HepG2 (cell line): Measurements from ENCODE around the gene TMEM198. TPM values are rescaled to one million over a fixed set of nuclear protein-coding genes. Genes with fewer than 3 reads are reported as not detected.

Experiments used
- BCL6 ChIP-seq: IDR thresholded peaks from 2 replicates; pipeline ENCODE4 v1.6.1; 2016; ENCODE audit warnings: missing genetic modification reagents, missing compliant biosample characterization
- FOSL1 ChIP-seq: sonication (generic); formaldehyde crosslinking; IDR thresholded peaks from 2 replicates; pipeline ENCODE4 v1.9.0; 2021; ENCODE audit warnings: missing genetic modification reagents, borderline replicate concordance
- FOXK2 ChIP-seq: fragments of 450-650 bp; IDR thresholded peaks from 2 replicates; pipeline ENCODE4 v1.6.1; 2016
- HNF4G ChIP-seq, 2 experiments: sonication (generic) in 1 of 2; formaldehyde crosslinking in 1 of 2; IDR thresholded peaks; 2 replicates each; pipeline versions ENCODE4 v1.4.0 to v1.6.1; 2011 to 2020; ENCODE audit warnings: borderline replicate concordance in 2 of 2, low read depth in 2 of 2, mild to moderate bottlenecking in 2 of 2, low read length in 1 of 2, missing genetic modification reagents in 1 of 2, moderate library complexity in 1 of 2
- KMT2B ChIP-seq: IDR thresholded peaks from 2 replicates; pipeline ENCODE4 v1.6.1; 2016; ENCODE audit warnings: missing genetic modification reagents, missing compliant biosample characterization
- MTF2 ChIP-seq: sonication (generic); formaldehyde crosslinking; IDR thresholded peaks from 2 replicates; pipeline ENCODE4 v1.5.0; 2020; ENCODE audit warnings: missing genetic modification reagents, borderline replicate concordance
- RCOR2 ChIP-seq: IDR thresholded peaks from 2 replicates; pipeline ENCODE4 v1.6.1; 2016; ENCODE audit warnings: missing biosample characterization, missing genetic modification reagents
- SNRNP70 ChIP-seq: fragments of 200-400 bp; formaldehyde crosslinking; IDR thresholded peaks from 2 replicates; pipeline ENCODE4 v1.6.1; 2017; ENCODE audit warnings: mild to moderate bottlenecking, low read depth, low read length, moderate library complexity
- YY1 ChIP-seq: IDR thresholded peaks from 2 replicates; pipeline ENCODE4 v1.6.1; 2011; ENCODE audit warnings: low read length, low read depth, moderate library complexity, mild to moderate bottlenecking; ENCODE audit not compliant: insufficient read depth, insufficient replicate concordance
- ZBTB20 ChIP-seq: sonication (generic); formaldehyde crosslinking; IDR thresholded peaks from 2 replicates; pipeline ENCODE4 v1.8.1; 2023; ENCODE audit warnings: missing genetic modification reagents, low read depth, mild to moderate bottlenecking, borderline replicate concordance
- ZNF121 ChIP-seq: sonication (generic); formaldehyde crosslinking; IDR thresholded peaks from 2 replicates; pipeline ENCODE4 v1.5.0; 2020; ENCODE audit warnings: mild to moderate bottlenecking, missing genetic modification reagents
- ZNF501 ChIP-seq: sonication (generic); formaldehyde crosslinking; IDR thresholded peaks from 2 replicates; pipeline ENCODE4 v1.5.1; 2020; ENCODE audit warnings: mild to moderate bottlenecking, moderate library complexity, missing genetic modification reagents
- ZNF547 ChIP-seq: sonication (generic); formaldehyde crosslinking; IDR thresholded peaks from 2 replicates; pipeline ENCODE4 v1.5.1; 2020; ENCODE audit warnings: mild to moderate bottlenecking, missing genetic modification reagents
- ZNF652 ChIP-seq: IDR thresholded peaks from 2 replicates; pipeline ENCODE4 v1.6.1; 2016; ENCODE audit warnings: low read depth, borderline replicate concordance
- polyA plus RNA-seq, 8 experiments: library from polyadenylated mRNA; depleted of rRNA in 3 of 8; stranded (reverse) in 7 of 8; unstranded in 1 of 8; fragments of >200 nt; fragmentation: Illumina TruSeq in 4 of 8; extraction: Trizol in 4 of 8; gene quantifications; 2 replicates each; pipeline versions ENCODE4 v1.2.1 to v1.2.3, GENCODE V29; 2011 to 2016; ENCODE audit warnings: low read depth in 4 of 8, missing spikeins in 1 of 8, mixed read lengths in 1 of 8; ENCODE audit not compliant: insufficient read depth in 1 of 8
- total RNA-seq, 5 experiments: library from RNA; depleted of rRNA; stranded (reverse); fragments of >200 nt; fragmentation: Illumina TruSeq; extraction: Trizol; gene quantifications; 2 replicates each; pipeline ENCODE4 v1.2.3, GENCODE V29; 2016; ENCODE audit warnings: low read depth in 1 of 5
- TF ChIP-seq, protein P1 (sequence below): fragments of 450-650 bp; IDR thresholded peaks from 2 replicates; pipeline ENCODE4 v1.6.1; 2017
- TF ChIP-seq, protein P2 (sequence below): IDR thresholded peaks from 2 replicates; pipeline ENCODE4 v1.6.1; 2016; ENCODE audit warnings: mild to moderate bottlenecking
- TF ChIP-seq, protein P3 (sequence below): sonication (generic); formaldehyde crosslinking; IDR thresholded peaks from 2 replicates; pipeline ENCODE4 v1.4.0; 2020; ENCODE audit warnings: missing genetic modification reagents

TMEM198 gene
- total and polyA plus RNA-seq, 2 of the 13 experiments (the other 11 are each of a cell fraction or from before 2014, with no cell fraction given): 17.3 to 23.5 TPM

DNA sequence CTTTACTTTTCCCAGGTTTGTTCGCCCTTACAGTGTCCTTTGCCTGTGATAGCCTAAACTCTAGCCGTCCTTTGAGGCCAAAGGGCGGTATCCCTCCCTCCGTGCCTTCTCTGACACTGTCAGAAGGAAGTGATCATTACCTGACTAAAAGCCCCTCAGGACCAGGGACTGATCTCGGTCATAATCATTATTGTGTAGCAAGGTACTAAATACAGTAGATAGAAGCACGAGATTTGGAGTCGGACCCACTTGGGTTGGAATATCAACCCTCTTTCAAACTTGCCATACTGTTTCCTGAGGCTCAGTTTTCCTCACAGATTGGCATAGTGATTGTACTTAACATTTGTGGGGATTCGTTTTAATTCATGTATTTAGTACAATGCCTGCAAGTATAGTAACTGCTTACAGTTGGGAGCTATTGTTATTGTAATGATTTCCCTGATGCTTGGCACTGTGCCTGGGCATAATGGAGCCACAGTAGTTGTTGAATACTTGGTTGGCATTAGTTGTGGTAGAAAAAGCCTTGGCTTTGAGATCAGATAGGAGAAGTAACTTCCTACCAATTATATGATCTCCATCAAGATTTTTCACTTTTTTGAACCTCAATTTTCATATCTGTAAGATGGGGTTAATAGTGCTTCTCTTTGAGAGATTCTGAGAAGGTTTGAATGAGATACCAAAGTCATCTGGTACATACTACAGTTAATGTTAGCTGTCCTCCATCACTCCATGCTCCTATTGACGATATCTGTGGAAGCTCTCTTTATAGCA lies 54.7 kb downstream of the TMEM198 start (continued):
- TF ChIP-seq, protein P1, sequence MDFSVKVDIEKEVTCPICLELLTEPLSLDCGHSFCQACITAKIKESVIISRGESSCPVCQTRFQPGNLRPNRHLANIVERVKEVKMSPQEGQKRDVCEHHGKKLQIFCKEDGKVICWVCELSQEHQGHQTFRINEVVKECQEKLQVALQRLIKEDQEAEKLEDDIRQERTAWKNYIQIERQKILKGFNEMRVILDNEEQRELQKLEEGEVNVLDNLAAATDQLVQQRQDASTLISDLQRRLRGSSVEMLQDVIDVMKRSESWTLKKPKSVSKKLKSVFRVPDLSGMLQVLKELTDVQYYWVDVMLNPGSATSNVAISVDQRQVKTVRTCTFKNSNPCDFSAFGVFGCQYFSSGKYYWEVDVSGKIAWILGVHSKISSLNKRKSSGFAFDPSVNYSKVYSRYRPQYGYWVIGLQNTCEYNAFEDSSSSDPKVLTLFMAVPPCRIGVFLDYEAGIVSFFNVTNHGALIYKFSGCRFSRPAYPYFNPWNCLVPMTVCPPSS: no peak
- no peak for TF ChIP-seq KMT2B
- no peak for TF ChIP-seq HNF4G (IDR thresholded peaks at IDR 0.05; ENCODE audit: borderline replicate concordance, low read depth, low read length)
- TF ChIP-seq HNF4G (CRISPR knock-in tag; IDR thresholded peaks at IDR 0.05; ENCODE audit: borderline replicate concordance, low read depth): no peak
- TF ChIP-seq, protein P2, sequence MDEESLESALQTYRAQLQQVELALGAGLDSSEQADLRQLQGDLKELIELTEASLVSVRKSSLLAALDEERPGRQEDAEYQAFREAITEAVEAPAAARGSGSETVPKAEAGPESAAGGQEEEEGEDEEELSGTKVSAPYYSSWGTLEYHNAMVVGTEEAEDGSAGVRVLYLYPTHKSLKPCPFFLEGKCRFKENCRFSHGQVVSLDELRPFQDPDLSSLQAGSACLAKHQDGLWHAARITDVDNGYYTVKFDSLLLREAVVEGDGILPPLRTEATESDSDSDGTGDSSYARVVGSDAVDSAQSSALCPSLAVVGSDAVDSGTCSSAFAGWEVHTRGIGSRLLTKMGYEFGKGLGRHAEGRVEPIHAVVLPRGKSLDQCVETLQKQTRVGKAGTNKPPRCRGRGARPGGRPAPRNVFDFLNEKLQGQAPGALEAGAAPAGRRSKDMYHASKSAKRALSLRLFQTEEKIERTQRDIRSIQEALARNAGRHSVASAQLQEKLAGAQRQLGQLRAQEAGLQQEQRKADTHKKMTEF: no peak
- no peak for TF ChIP-seq RCOR2 (CRISPR knock-in tag)
- no peak for TF ChIP-seq FOSL1 (CRISPR knock-in tag)
- no peak for TF ChIP-seq ZBTB20 (CRISPR knock-in tag)
- TF ChIP-seq ZNF547 (CRISPR knock-in tag): no peak
- no peak for TF ChIP-seq SNRNP70
- no peak for TF ChIP-seq ZNF652 (CRISPR knock-in tag)
- TF ChIP-seq ZNF121 (CRISPR knock-in tag): no peak
- TF ChIP-seq MTF2 (CRISPR knock-in tag): no peak
- TF ChIP-seq, protein P3, sequence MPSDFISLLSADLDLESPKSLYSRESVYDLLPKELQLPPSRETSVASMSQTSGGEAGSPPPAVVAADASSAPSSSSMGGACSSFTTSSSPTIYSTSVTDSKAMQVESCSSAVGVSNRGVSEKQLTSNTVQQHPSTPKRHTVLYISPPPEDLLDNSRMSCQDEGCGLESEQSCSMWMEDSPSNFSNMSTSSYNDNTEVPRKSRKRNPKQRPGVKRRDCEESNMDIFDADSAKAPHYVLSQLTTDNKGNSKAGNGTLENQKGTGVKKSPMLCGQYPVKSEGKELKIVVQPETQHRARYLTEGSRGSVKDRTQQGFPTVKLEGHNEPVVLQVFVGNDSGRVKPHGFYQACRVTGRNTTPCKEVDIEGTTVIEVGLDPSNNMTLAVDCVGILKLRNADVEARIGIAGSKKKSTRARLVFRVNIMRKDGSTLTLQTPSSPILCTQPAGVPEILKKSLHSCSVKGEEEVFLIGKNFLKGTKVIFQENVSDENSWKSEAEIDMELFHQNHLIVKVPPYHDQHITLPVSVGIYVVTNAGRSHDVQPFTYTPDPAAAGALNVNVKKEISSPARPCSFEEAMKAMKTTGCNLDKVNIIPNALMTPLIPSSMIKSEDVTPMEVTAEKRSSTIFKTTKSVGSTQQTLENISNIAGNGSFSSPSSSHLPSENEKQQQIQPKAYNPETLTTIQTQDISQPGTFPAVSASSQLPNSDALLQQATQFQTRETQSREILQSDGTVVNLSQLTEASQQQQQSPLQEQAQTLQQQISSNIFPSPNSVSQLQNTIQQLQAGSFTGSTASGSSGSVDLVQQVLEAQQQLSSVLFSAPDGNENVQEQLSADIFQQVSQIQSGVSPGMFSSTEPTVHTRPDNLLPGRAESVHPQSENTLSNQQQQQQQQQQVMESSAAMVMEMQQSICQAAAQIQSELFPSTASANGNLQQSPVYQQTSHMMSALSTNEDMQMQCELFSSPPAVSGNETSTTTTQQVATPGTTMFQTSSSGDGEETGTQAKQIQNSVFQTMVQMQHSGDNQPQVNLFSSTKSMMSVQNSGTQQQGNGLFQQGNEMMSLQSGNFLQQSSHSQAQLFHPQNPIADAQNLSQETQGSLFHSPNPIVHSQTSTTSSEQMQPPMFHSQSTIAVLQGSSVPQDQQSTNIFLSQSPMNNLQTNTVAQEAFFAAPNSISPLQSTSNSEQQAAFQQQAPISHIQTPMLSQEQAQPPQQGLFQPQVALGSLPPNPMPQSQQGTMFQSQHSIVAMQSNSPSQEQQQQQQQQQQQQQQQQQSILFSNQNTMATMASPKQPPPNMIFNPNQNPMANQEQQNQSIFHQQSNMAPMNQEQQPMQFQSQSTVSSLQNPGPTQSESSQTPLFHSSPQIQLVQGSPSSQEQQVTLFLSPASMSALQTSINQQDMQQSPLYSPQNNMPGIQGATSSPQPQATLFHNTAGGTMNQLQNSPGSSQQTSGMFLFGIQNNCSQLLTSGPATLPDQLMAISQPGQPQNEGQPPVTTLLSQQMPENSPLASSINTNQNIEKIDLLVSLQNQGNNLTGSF: no peak
- TF ChIP-seq YY1: no peak
- no peak for TF ChIP-seq FOXK2
- TF ChIP-seq ZNF501 (CRISPR knock-in tag): no peak
- no peak for TF ChIP-seq BCL6 (CRISPR knock-in tag)
